Measurements from ENCODE around the gene LPCAT1. TPM values are rescaled to one million over a fixed set of nuclear protein-coding genes. Genes with fewer than 3 reads are reported as not detected.

The LPCAT1 gene
- total and polyA plus RNA-seq, 5 donors from 2014 or later = 21.4 to 34.7 (median 25.6) TPM

GRCh38 chr5:1436036-1436435 is 87.7 kb downstream of the LPCAT1 start:
- ATAC-seq (ENCODE audit: low read depth in 2 of 2) = no peak
- Histone ChIP-seq H3K36me3 (ENCODE audit: control insufficient read depth, insufficient read depth, low read length) (no peaks in the 10 kb centered on the region), H3K4me3 (ENCODE audit: low read depth, low read length) (no peak overlapping the region), H3K9me3 (ENCODE audit: control insufficient read depth in 2 of 2, low read length in 2 of 2) (no peaks in the 10 kb centered on the region), H3K27ac (ENCODE audit: insufficient read depth, low read length, poor library complexity, severe bottlenecking) (no peak overlapping the region), H3K4me1 (ENCODE audit: control insufficient read depth, insufficient read depth, low read length, poor library complexity, severe bottlenecking) (no peaks in the 10 kb centered on the region), H3K27me3 (ENCODE audit: control insufficient read depth, insufficient read depth, low read length) (no peaks in the 10 kb centered on the region)
- no peaks in the 10 kb centered on the region for H3K4me1 Mint-ChIP-seq
- no peak for DNase-seq
- H3K4me3 Mint-ChIP-seq = no peak overlapping the region
- peaks cover 2 to 16% (median 6%) of the 10 kb centered on the region in 7 donors for H3K9me3 Mint-ChIP-seq
- no peaks in the 10 kb centered on the region for H3K36me3 Mint-ChIP-seq
- H3K27ac Mint-ChIP-seq = no peak overlapping the region
- peaks cover 6% of the 10 kb centered on the region for H3K27me3 Mint-ChIP-seq

DNA sequence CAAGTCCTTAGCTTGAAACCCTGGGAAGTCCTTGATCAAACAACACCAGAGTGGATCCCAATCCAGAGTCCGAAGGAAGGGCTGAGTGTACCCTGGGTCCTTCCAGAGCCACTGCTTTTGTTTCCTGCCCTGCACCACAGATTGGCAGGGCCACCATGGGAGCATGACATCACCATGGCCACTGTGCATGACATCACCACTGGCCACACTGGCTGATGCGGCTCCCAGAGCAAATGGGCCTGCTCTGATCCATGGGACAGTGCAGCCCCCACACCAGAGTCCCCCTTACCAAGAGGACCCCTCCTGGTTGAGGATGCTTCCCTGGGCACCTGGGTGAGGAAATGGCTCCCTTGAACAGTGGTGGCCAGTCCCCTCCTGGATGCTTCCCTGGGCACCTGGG is 88.4 kb downstream of the LPCAT1 start:
- DNase-seq = no peak
- Mint-ChIP-seq H3K27ac (no peak overlapping the region), H3K4me3 (no peak overlapping the region), H3K4me1 (no peaks in the 10 kb centered on the region), H3K36me3 (no peaks in the 10 kb centered on the region), H3K27me3 (no peaks in the 10 kb centered on the region), H3K9me3 (peaks cover 0 to 11% (median 6%) of the 10 kb centered on the region in 7 donors)
- Histone ChIP-seq H3K4me3 (ENCODE audit: low read depth, low read length) (no peak overlapping the region), H3K36me3 (ENCODE audit: control insufficient read depth, insufficient read depth, low read length) (no peaks in the 10 kb centered on the region), H3K9me3 (ENCODE audit: control insufficient read depth in 2 of 2, low read length in 2 of 2) (peaks cover 0 to 2% of the 10 kb centered on the region in 2 experiments), H3K4me1 (ENCODE audit: control insufficient read depth, insufficient read depth, low read length, poor library complexity, severe bottlenecking) (no peaks in the 10 kb centered on the region), H3K27me3 (ENCODE audit: control insufficient read depth, insufficient read depth, low read length) (no peaks in the 10 kb centered on the region), H3K27ac (ENCODE audit: insufficient read depth, low read length, poor library complexity, severe bottlenecking) (no peak overlapping the region)
- ATAC-seq (ENCODE audit: low read depth in 2 of 2) = no peak

GRCh38 chr5:1432296-1432695 is 91.5 kb downstream of the LPCAT1 start:
- Mint-ChIP-seq H3K4me1 (no peaks in the 10 kb centered on the region), H3K27me3 (no peaks in the 10 kb centered on the region), H3K27ac (no peak overlapping the region), H3K36me3 (no peaks in the 10 kb centered on the region), H3K9me3 (peaks cover 0 to 29% (median 10%) of the 10 kb centered on the region in 7 donors), H3K4me3 (no peak overlapping the region)
- no peak overlapping the region for H3K4me3 ChIP-seq (ENCODE audit: low read depth, low read length)
- no peak for ATAC-seq (ENCODE audit: low read depth in 2 of 2)
- H3K27ac ChIP-seq (ENCODE audit: insufficient read depth, low read length, poor library complexity, severe bottlenecking) = no peak overlapping the region
- no peaks in the 10 kb centered on the region for H3K4me1 ChIP-seq (ENCODE audit: control insufficient read depth, insufficient read depth, low read length, poor library complexity, severe bottlenecking)
- DNase-seq = no peak
- H3K36me3 ChIP-seq (ENCODE audit: control insufficient read depth, insufficient read depth, low read length) = no peaks in the 10 kb centered on the region
- peaks cover 12 to 31% of the 10 kb centered on the region in 2 experiments for H3K9me3 ChIP-seq (ENCODE audit: control insufficient read depth in 2 of 2, low read length in 2 of 2)
- peaks cover 1% of the 10 kb centered on the region for H3K27me3 ChIP-seq (ENCODE audit: control insufficient read depth, insufficient read depth, low read length)

- H3K27me3 Mint-ChIP-seq = no peaks in the 10 kb centered on the region
Observed at GRCh38 chr5:1431896-1432295, 91.9 kb downstream of the LPCAT1 start.

GRCh38 chr5:1431021-1431811 is 92.5 kb downstream of the LPCAT1 start:
- no peak for DNase-seq

More at GRCh38 chr5:1431896-1432295, 91.9 kb downstream of the LPCAT1 start:
- Mint-ChIP-seq H3K9me3 (peaks cover 0 to 33% (median 10%) of the 10 kb centered on the region in 7 donors), H3K4me3 (no peak overlapping the region), H3K36me3 (no peaks in the 10 kb centered on the region), H3K4me1 (no peaks in the 10 kb centered on the region), H3K27ac (no peak overlapping the region)
- H3K9me3 ChIP-seq (ENCODE audit: control insufficient read depth in 2 of 2, low read length in 2 of 2) = peaks cover 16 to 35% of the 10 kb centered on the region in 2 experiments
- H3K36me3 ChIP-seq (ENCODE audit: control insufficient read depth, insufficient read depth, low read length) = no peaks in the 10 kb centered on the region
- H3K27ac ChIP-seq (ENCODE audit: insufficient read depth, low read length, poor library complexity, severe bottlenecking) = no peak overlapping the region
- no peaks in the 10 kb centered on the region for H3K4me1 ChIP-seq (ENCODE audit: control insufficient read depth, insufficient read depth, low read length, poor library complexity, severe bottlenecking)
- peaks cover 1% of the 10 kb centered on the region for H3K27me3 ChIP-seq (ENCODE audit: control insufficient read depth, insufficient read depth, low read length)
- H3K4me3 ChIP-seq (ENCODE audit: low read depth, low read length) = no peak overlapping the region
- ATAC-seq (ENCODE audit: low read depth in 2 of 2) (no peak), DNase-seq (no peak)

GRCh38 chr5:1430121-1430795 is 93.5 kb downstream of the LPCAT1 start:
- no peak overlapping the region for H3K4me3 Mint-ChIP-seq

More at GRCh38 chr5:1431021-1431811, 92.5 kb downstream of the LPCAT1 start:
- Histone ChIP-seq H3K27ac (ENCODE audit: insufficient read depth, low read length, poor library complexity, severe bottlenecking) (no peak overlapping the region), H3K36me3 (ENCODE audit: control insufficient read depth, insufficient read depth, low read length) (no peaks in the 10 kb centered on the region), H3K27me3 (ENCODE audit: control insufficient read depth, insufficient read depth, low read length) (peaks cover 1% of the 10 kb centered on the region), H3K4me3 (ENCODE audit: low read depth, low read length) (no peak overlapping the region), H3K9me3 (ENCODE audit: control insufficient read depth in 2 of 2, low read length in 2 of 2) (peaks cover 16 to 41% of the 10 kb centered on the region in 2 experiments), H3K4me1 (ENCODE audit: control insufficient read depth, insufficient read depth, low read length, poor library complexity, severe bottlenecking) (no peaks in the 10 kb centered on the region)
- Mint-ChIP-seq H3K27me3 (no peaks in the 10 kb centered on the region), H3K27ac (no peak overlapping the region), H3K4me3 (no peak overlapping the region), H3K9me3 (peaks cover 0 to 38% (median 12%) of the 10 kb centered on the region in 7 donors), H3K36me3 (no peaks in the 10 kb centered on the region), H3K4me1 (no peaks in the 10 kb centered on the region)
- no peak for ATAC-seq (ENCODE audit: low read depth in 2 of 2)

DNA sequence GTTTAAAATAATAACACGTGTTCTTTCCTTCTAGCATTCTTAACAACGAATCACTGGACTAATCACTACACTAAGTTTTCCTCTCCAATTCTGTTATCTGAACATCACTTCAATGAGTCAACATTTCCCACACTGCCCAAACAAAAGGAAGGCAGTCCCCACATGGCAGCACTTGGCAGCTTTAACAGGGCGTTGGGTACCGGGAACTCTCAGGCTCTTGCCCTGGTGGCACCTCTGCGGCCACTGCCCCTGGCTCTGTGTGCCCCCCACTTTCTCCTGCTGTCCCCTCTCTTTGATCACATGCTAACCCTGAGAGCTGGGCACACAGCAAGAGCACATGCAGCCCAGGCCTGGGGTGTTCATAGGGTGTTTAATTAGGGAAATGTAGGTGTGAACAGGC is 94.3 kb downstream of the LPCAT1 start:
- no peaks in the 10 kb centered on the region for H3K27me3 Mint-ChIP-seq
- DNase-seq (no peak), ATAC-seq (ENCODE audit: low read depth in 2 of 2) (no peak)
- no peak overlapping the region for H3K27ac Mint-ChIP-seq
- H3K4me1 ChIP-seq (ENCODE audit: control insufficient read depth, insufficient read depth, low read length, poor library complexity, severe bottlenecking) = no peaks in the 10 kb centered on the region
- no peak overlapping the region for H3K27ac ChIP-seq (ENCODE audit: insufficient read depth, low read length, poor library complexity, severe bottlenecking)
- H3K4me1 Mint-ChIP-seq = no peaks in the 10 kb centered on the region
- H3K4me3 ChIP-seq (ENCODE audit: low read depth, low read length) = no peak overlapping the region
- no peak overlapping the region for H3K4me3 Mint-ChIP-seq
- peaks cover 0 to 44% (median 13%) of the 10 kb centered on the region in 7 donors for H3K9me3 Mint-ChIP-seq
- no peaks in the 10 kb centered on the region for H3K36me3 Mint-ChIP-seq
- peaks cover 1% of the 10 kb centered on the region for H3K27me3 ChIP-seq (ENCODE audit: control insufficient read depth, insufficient read depth, low read length)
- H3K9me3 ChIP-seq (ENCODE audit: control insufficient read depth in 2 of 2, low read length in 2 of 2) = peaks cover 16 to 41% of the 10 kb centered on the region in 2 experiments
- no peaks in the 10 kb centered on the region for H3K36me3 ChIP-seq (ENCODE audit: control insufficient read depth, insufficient read depth, low read length)

More at GRCh38 chr5:1430121-1430795, 93.5 kb downstream of the LPCAT1 start:
- Histone ChIP-seq H3K27ac (ENCODE audit: insufficient read depth, low read length, poor library complexity, severe bottlenecking) (no peak overlapping the region), H3K36me3 (ENCODE audit: control insufficient read depth, insufficient read depth, low read length) (no peaks in the 10 kb centered on the region), H3K9me3 (ENCODE audit: control insufficient read depth in 2 of 2, low read length in 2 of 2) (peaks cover 16 to 41% of the 10 kb centered on the region in 2 experiments), H3K4me3 (ENCODE audit: low read depth, low read length) (no peak overlapping the region), H3K27me3 (ENCODE audit: control insufficient read depth, insufficient read depth, low read length) (peaks cover 1% of the 10 kb centered on the region), H3K4me1 (ENCODE audit: control insufficient read depth, insufficient read depth, low read length, poor library complexity, severe bottlenecking) (no peaks in the 10 kb centered on the region)
- Mint-ChIP-seq H3K27me3 (no peaks in the 10 kb centered on the region), H3K36me3 (no peaks in the 10 kb centered on the region), H3K4me1 (no peaks in the 10 kb centered on the region), H3K9me3 (peaks cover 0 to 44% (median 16%) of the 10 kb centered on the region in 7 donors), H3K27ac (no peak overlapping the region)
- DNase-seq (no peak), ATAC-seq (ENCODE audit: low read depth in 2 of 2) (no peak)
